ENCODE measurements around the gene RTF1.
"Not testable (repeated sequence)": the region's sequence is repeated elsewhere in the genome, so short reads cannot be mapped to it uniquely, and the experiment has no call there.

The RTF1 gene

DNA sequence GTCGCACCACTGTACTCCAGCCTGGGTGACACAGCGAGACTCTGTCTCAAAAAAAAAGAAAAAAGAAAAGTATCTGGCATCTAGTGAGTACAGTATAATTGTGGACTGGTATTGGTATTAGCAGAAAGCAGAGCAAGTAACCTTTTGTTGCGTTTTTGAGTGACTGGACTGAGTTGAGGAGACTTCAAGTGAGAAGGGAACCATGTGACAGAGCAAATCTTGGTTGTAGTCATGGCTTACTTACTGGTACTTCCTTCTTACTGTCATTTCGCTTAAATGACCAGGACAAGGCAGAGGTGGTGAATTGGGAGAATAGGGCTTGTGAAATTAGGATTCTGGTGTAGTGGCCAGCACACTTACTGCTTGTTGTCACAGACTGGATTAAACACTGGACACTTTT is 20.6 kb downstream of the RTF1 start:
- DNase-seq (ENCODE audit: low read depth in 2 of 2), result no peak

- DNase-seq (ENCODE audit: low read depth in 2 of 2), result no peak
These were observed 21.3 kb downstream of the RTF1 start for GRCh38 chr15:41438206-41438605.

- not testable (repeated sequence) for DNase-seq (ENCODE audit: low read depth in 2 of 2)
These were observed 21.9 kb downstream of the RTF1 start for GRCh38 chr15:41438745-41439144.

- DNase-seq (ENCODE audit: low read depth in 2 of 2), result no peak
These were observed 26.4 kb downstream of the RTF1 start for GRCh38 chr15:41443275-41443674.

DNA sequence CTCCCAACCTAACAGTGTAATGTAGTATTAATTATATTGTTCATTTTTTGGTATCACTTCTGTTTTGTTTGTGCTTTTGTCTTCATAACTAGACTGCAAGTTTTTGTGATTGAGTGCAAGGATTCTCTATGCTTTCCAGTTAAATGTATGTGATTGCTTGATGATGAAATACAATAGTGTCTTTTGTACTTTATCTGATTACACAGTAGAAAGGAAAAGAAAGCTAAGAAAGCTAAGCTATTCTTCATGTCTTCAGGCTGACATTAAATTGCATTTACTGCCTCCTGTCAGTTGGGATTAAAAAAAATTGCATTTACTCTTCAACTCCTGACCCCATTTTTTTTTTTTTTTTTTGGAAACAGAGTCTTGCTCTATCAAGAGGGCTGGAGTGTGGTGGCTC is 28.5 kb downstream of the RTF1 start:
- no peak for DNase-seq (ENCODE audit: low read depth in 2 of 2)

GRCh38 chr15:41462084-41462795 is 45.3 kb downstream of the RTF1 start:
- DNase-seq (ENCODE audit: low read depth in 2 of 2), result no peak

GRCh38 chr15:41464889-41465580 is 48.1 kb downstream of the RTF1 start:
- DNase-seq (ENCODE audit: low read depth in 2 of 2), result no peak

GRCh38 chr15:41465822-41466421 is 49.0 kb downstream of the RTF1 start:
- DNase-seq (ENCODE audit: low read depth in 2 of 2), result no peak

DNA sequence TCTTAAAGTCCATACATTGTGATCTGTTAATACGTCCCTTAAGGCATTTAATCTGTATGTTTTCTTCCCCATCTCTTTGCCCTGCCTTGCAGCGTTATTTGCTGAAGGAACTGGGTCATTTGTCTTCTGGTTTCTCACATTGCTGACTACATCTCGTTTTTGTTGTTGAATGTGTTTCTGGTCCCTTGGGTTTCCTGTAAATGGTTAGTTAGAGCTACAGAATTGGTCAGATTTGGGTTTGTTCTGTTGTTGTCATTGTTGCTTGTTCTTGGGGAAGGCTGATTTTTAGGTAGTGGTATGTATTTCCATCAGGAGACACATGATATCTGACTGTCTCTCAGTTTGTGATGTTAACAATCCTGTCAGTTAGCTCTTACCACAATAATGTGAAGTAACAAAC is 49.8 kb downstream of the RTF1 start:
- DNase-seq (ENCODE audit: low read depth in 2 of 2), result no peak

DNA sequence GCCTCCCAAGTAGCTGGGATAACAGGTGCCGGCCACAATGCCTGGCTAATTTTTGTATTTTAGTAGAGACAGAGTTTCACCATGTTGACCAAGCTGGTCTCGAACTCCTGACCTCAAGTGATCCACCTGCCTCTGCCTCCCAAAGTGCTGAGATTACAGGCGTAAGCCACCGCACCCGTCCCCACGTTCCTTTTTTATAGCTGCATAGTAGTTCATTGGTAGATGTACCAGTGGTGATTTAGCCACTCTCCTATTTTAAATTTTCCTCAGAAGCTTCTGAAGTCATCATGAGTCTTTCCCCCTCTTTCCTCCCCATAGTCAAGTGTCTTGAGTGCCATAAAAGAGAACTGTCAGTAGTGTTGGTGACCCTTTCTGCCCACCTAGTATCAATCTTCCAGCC is 52.7 kb downstream of the RTF1 start:
- not testable (repeated sequence) for DNase-seq (ENCODE audit: low read depth in 2 of 2)

GRCh38 chr15:41473418-41473817 is 56.5 kb downstream of the RTF1 start:
- DNase-seq (ENCODE audit: low read depth in 2 of 2), result no peak

DNA sequence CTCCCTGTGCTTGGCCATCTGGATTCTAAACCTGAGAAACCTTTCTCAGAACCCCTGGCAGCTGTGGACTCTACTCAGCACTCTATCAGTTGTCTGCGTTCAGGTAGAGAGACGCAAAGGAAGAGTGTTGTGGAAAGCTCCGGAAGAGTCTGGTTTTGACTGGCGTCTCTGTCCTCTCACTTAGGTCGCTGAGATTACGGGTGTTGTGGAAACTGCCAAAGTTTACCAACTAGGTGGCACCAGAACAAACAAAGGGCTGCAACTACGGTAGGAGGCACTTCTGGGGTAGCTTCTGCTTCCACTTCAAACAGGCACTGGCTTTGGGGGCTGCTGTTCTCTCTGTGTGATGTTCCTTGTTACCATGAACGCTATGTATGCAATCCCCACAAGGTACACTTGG is 57.5 kb downstream of the RTF1 start:
- DNase-seq (ENCODE audit: low read depth in 2 of 2), result no peak

GRCh38 chr15:41474941-41475340 is 58.0 kb downstream of the RTF1 start:
- DNase-seq (ENCODE audit: low read depth in 2 of 2), result no peak

DNA sequence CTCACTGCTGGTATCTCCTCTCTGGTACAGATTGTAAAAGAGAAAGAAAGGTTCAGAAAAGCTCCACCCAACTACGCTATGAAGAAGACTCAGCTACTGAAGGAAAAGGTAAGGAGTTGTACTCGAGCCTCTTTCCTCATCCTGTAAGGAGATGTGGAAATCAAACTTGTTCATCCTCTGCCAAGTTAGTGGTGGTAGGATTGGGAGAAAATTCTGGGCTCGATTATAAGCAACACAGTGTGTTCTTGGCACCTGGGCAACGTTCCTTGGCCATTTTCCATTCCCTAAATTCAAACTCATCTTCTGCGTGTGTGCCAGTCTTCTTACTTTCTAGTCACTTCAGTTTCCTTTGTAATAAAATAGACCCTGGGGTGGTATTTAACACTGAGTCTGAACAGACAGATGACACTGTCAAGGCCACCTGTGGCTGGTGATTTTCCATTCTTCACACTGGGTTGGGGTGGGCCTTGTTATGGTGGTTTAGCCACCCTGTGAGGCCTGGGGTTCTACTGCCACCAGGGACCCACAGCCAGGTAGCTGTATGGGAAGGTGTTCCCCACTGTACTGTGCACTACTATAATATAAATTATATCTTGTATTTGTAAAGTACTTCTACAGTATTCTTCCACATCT is 59.6 kb downstream of the RTF1 start:
- DNase-seq (ENCODE audit: low read depth in 2 of 2), result no peak

DNA sequence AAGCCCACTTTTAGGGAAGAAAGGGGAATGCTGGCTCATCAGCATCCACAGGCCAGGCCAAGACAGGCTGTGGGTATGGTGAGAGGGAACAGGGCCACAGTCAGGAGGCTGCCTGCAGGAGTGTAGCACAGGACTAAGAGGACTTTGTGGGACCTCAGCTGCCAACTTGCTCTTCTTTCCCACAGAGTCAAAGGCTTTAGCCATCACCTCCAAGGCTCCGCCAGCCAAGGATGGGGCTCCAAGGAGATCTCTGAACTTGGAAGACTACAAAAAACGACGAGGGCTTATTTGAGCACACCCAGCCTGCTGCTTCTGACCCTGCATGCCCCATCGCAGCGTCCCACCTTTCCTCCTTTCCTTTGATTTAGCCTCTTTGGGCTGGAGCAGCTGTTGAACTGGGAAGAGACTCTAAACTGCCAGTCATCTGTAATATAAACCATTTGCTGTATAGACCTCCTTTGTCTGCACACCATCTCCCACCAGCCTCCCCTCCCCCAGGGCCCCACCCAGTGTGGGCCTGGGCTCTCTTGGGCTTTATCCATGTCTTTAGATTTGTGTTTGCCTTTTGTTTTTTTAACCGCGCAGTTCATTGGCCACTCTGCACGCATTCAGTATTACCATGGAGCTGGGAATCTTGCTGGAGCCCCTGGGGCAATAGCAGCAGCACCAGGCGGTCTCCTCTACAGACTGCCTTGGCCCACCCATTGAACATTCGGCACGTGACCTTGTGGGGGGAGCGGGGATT is 63.7 kb downstream of the RTF1 start:
- no peak for DNase-seq (ENCODE audit: low read depth in 2 of 2)

GRCh38 chr15:41482110-41482877 is 65.4 kb downstream of the RTF1 start:
- DNase-seq (ENCODE audit: low read depth in 2 of 2), result no peak

DNA sequence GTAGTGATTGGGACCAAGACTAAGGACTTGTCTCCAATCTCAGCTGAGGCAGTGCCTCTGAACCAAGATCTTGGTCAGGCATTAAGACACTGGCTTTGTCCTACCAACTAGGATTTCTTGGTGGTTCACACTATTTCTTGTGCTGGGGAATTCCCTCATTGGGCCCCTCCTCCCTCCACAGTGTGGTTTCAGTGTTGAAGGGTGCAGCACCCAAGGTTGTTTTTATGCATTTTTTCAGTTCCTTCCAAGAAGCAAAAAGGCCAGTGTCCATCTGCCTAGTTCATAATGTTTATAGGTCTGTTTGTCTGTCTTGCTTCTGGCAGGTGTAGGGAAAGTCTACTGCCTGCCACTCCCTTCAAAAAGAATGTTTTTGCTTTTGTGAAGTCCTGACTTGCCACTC is 66.2 kb downstream of the RTF1 start:
- no peak for DNase-seq (ENCODE audit: low read depth in 2 of 2)

DNA sequence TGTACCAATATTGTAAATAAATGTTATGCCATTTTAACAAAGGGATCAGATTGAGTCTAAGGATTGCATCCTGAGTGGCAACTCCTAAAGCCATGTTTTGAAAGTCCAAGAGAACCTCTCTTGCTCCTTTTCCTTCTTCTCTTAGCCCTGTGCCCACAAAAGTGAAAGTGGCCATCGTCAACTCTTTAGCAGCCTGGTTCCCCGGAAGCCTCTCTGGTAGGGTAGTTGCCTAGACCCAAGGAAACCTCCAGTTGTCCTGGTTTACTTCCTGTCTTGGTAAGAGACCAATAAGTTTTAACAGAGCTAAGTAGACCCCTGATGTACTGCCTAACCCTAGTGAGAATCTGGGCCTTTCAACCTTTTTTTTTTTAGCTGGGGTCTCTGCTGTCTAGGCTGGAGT is 66.6 kb downstream of the RTF1 start:
- DNase-seq (ENCODE audit: low read depth in 2 of 2), result no peak

DNA sequence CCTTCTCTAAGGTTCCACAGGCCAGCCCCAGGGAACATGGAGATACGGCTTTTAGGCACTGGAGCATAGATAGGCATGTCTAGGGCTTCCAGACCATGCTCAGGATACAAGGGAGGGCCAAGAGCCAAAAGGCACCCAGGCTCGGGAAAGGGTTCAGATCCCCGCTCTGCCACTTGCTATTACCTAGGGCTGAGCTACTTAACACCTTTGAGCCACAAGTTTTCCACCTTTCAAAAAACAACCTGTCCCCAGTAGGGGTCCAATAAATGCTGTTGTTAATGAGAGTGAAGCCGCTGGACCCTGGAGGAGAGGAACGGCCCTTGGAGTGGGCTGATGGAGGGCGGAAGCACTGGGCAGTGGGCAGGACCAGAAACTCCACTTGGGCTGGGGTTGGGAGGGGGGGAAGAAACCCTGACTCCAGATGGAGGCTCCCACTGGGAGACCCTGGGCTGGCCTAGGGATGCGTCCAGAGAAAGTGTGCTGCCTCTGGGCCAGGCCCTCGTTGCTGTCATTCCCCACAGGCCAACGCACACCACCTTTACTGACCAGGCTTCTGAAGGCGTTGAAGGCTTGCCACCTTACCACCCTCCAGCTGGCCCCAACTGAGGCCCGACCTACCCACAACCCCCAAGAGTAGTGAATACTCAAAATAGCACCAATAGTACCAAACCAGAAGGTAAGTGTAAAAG is 68.2 kb downstream of the RTF1 start:
- no peak for DNase-seq (ENCODE audit: low read depth in 2 of 2)

DNA sequence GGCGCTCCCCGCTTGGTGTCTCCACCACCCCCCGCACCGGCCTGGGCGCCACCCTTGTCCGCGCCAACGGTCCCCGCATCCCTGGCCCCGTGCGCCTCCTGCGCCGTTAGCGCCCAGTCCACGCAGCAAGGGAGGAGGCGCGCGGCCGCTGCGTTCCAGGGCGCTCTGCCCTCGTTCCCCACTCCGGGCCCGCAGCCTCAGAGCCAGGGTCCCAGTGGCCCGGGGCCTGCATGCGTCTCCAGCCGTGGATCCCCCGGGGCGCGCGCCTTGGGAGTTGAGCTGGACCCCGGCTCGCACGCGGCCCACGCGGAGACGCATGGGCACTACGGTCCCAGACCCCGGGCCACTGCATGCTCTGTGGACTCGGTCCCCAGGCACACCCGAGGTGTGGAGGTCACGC is 69.4 kb downstream of the RTF1 start:
- no peak for DNase-seq (ENCODE audit: low read depth in 2 of 2)

DNA sequence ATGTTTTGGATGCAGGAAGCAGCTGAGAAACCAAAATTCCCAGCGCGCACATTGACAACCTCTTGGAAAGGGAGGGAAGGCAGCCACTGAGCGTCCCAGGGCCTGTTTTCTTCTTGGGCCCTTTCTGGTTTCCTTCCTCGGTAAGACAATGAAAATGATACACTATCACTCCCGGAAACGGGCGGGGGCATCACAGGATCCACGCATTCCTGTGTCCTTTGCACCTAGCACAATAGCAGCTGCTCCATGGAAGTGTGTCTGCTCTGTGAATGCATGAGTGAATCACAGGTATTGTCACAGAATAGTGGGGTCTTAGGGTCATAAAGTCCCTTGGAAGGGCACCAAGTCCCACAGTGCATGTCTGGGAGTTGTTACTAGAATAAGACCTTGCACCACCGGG is 70.5 kb downstream of the RTF1 start:
- no peak for DNase-seq (ENCODE audit: low read depth in 2 of 2)

All from stimulated activated CD8-positive, alpha-beta memory T cell treated with anti-CD3 and anti-CD28 coated beads, Interleukin-2, amount 100 ng/mL, for 48 hours (primary cell).